ENCODE measurements around the gene PISD.

Gene PISD

DNA sequence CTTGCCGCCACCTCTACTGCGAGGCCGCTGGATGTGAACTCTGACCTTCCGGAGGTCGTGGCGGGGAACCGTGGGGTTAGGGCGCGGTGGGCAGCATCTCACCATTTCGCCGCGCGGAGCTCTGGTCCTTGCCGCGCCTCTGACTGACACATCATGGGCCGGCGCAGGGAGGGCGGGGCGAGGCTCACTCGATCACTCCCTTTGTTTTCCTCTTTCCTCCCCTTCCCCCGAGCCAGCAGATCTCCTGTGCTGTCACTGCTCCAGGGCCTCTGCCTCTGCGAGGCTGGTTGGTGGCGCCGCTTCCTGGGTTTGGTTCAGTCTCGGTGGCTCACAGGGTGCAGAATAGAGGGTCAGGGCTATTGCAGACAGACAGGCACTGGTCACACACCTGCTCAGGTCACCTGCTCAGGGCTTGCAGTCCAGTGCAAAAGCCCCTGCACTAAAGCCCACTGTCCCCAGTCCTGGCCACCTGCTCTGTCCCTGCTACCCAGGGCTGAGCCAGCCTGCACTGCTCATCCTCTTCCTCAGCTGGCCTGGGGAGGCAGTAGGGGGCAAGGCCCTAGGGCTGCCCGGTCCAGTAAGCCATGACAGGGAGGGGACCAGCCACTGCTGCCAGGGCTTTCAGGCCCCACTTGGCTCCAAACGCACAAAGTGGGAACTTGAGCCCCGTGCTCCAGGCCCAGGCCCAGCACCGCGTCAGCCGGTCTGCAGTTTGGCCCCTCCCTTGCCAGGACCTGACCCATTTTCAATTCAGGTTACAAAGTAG, 36.2 kb downstream of the PISD start:
- no peak for DNase-seq (ENCODE audit: low read depth)

DNA sequence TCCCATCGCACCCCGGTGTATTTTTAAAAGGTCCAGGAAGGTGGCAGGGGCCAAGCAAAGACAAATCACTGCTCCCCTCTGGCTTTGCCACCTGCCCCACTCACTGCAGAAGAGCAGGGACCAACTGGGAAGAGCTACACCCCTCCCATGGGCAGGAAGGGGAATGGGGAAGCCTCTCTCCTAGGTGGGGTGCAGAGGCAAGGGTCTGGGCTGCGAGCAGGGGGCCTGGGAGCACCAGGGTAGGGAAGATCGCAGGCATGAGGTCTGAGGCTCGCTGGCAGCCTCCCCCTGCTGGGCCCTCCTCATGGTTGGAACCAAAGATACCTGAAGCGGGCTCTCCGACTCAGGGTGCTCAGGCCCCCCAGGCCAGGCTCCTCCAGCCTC, 36.8 kb downstream of the PISD start:
- no peak for DNase-seq (ENCODE audit: low read depth)

DNA sequence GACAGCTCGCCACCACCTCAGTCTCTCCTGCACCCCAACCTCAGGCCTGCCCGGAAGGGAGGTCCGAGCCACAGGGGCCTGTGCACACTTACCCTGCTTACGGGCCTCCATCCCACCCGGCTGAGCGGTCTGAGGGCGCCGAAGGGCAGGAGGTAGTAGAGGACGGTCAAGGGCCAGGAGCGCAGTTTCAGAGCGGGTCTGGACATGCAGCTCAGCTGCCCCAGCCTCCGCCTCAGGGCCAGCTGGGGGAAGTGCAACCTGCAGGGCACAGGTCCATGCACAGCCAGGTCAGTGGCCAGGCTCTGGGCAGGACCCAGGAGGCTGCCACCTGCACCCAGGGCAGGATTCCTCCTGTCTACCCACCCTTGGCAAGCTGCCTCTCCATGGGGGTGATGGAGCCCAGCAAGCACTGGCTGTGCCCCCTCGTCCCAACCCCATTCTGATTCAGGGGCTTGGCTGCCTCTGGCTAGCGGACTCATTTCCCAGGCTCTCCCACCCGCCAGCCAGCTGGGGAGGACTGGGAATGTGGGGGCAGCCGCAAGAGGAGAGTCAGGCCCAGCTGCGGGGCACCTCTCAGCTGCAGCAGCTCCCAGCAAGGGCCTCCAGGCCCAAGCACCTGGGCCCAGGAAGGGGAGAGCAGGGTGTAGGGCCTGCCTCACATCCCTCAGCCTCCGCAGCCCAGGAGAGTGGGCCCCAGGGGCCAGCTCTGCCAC, 38.3 kb downstream of the PISD start:
- DNase-seq (ENCODE audit: low read depth): no peak

DNA sequence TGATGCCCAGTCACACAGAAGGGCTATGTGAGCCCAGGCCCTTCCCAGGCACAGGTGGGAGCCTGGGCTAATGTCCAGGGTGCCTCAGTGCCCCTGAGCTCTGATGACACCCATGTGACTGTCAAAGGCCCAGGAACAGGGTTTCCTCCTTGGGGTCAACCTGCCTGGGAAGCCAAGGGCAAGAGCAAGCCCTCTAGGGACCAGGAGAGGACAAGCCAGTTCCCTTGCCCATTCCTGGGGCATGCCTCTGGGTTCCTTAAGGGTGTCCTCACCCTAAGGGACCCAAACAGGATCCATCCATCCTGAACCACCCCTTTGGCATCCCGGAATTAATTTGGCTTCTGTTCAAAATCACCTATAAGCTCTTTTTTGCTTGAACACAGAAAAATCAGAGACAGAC, 39.0 kb downstream of the PISD start:
- DNase-seq (ENCODE audit: low read depth): no peak

DNA sequence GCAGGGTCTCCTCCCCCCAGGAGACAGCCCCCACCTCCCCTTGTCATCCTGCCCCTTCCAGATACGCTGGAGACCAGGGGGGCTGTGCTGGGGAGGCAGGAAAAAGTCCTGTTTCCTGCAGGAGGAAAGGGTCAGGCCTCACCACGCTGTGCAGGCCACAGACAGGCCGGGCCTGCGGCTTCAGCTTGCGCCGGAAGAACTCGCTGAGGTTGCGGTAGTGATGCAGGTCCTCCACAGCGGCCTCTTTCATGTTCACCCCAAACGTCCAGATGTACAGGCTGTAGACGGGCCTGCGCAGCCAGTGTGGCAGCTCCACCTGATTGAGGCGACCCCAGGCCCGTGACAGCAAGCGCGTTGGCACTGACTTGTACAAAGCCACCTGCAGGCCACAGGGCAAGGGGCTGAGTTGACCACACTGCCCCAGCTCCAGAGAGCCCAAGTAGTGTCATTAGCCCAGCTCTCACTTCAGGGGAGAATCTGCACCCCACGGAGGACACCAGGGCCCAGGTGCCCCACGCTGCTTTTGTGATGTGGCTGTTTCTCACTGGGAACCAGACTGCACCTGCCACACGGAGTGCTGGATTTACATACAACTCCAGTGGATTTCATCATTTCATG, 40.4 kb downstream of the PISD start:
- no peak for DNase-seq (ENCODE audit: low read depth)

DNA sequence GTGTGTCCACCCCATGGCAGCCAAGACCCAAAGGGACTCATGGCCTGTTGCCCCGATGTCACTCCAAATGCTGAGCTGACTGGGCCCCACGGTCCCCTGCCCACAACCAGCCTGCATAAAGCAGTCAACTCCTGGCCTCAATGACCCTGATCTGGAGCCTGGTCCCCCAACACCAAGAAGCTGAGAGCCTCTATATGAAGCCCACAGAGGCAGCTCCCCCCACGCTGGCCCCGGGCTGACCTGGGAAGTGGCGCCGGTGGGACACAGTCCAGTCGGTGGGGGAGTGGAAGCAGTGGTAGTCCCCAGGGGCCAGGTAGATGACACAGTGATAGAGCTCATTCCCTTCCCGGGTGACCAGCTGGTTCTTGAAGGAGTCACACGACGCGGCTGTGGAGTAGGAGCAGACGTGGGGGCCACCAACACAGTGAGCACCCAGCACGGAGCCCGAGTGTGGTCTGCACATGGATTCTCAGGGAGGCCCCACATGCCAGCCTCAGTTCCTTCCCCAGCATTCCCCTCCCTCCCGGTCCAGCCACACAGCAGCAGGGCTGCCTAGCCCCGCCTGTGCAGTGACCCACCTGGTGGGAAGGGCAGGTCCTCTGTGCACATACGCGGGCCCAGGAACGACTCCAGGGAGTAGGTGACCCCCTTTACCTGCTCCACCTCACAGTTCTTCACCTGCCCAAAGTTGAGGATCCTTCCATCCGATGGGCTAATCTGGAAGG, 41.1 kb downstream of the PISD start:
- DNase-seq (ENCODE audit: low read depth): no peak

DNA sequence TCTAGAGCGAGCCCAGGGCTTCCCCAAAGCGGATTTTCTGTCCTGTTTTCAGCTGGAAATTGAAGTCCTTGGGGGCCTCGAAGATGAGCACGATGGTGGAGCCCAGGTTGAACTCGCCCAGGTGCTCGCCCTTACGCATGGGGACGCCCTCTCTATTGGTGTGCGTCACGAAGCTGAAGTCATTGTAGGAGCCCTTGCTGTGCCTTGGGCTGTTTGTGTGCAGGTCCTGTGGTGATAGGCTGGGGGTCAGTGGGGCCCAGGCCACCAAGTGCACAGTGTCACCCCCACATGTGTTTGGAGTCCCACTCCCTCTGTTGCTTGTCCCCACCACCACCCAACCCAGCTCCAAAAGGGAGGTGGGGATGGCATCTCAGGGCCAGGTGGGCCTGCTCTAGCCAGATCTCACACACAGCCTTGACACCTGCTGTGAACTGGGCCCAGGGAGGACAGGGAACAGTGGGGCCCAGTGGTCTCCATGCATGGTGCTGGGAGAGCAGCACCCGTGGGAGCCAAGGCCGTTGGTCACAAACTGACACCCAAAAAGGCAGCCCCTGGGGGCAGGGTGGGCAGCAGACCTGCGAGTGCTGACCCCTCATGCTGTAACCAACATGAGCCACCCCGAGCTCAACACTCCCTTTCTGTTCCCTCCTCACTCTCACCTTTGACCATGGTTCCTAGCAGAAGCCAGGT, 42.3 kb downstream of the PISD start:
- no peak for DNase-seq (ENCODE audit: low read depth)

DNA sequence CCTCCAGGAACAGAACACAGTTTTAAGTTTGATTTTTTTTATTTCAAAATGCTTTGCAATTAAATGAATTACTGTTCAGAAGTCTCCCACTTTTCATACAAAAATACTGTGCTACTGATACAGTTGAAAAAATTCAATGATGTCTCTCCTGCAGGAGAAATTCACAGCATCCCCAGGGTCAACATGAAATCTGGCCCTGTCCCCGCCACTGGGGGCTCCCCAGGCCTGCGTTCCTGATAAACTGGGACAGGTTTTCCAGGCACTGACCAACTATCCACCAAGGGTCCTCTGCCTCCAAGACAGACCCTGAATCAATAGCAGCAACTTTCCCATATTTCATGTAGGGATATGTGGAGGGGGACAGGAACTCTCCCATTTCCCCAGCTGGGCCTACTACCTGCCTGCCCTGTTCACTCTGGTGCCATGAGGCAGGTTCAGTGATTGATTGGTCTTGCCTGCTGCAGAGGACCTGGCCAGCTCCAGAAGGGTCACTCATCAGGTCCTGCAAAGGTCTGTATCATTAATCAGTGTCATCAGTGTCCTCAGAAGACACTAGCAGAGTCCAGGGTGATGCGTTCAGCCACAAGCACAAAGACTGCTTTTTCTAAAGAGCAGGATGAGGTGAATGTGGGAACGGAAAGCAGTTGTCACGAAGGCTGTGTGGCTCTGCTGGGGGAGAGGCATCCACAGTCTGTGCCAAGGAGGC, 43.4 kb downstream of the PISD start:
- no peak for DNase-seq (ENCODE audit: low read depth)

DNA sequence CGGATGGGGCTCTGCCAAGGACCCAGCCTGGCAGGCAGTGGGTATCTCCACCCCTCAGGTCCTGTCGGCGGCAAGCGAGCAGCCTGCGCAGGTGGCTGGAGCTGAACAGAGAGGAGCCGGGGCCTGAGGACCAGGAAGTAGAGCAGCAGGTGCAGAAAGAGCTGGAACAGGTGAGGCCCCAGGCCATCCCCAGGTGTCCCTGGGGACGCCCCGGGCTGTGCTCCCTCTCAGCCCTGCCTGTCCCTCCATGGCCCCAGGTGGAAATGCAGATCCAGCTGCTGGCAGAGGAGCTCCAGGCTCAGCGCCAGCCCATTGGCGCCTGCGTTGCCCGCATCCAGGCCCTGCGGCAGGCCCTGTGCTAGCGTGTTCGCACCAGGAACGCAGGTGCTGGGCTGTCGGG, 44.0 kb downstream of the PISD start:
- no peak for DNase-seq (ENCODE audit: low read depth)

DNA sequence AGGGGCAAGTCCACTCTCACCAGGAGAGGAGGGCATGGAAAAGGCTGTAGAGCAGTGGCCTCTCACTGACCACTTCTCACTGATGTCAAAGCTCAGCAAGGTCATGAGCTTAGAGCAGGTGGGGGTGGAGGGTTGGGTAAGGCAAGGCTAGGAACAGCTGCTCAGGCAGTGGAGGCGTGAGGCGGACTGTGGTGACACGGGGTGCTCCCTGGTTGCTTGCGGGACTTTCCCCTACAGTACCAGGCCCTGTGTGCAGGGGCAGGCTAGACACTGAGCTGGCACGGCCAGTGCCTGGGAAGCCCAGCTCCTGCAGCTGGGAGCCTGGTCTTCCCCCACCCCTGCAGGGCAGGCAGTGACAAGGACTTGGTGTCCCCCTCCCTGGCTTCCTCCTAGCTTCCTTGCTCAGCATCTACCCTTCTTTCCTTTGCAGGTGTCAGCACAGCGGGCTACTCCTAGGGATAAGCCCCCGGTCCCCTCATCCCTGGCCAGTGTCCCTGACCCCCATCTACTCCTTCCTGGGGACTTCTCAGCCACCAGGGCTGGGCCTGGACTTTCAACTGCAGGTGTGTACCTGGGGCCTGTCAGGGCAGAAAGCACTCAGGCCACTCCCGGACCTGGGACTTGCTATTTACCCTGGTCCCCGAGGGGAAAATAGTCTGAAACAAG, 45.6 kb downstream of the PISD start:
- peak; percentile 22 for DNase-seq (ENCODE audit: low read depth)

DNA sequence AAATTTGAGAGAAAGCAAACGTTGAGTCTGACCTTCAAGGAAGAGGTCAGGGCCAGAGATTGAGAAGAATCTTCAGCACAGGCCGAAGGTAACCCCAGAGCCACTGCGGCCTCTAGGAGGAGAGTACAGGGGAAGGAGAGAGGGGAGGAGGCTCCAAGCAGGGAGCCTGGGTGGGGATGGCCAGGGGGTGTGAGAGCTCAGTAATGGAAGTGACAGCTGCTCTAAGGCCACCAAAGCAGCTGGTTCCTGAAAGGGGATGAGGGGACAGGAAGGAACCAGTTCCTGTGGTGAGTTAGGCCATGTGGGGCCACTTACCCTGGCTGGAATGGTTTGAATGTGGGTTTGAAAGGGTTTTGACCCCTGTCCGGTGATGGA, 46.1 kb downstream of the PISD start:
- no peak for DNase-seq (ENCODE audit: low read depth)

DNA sequence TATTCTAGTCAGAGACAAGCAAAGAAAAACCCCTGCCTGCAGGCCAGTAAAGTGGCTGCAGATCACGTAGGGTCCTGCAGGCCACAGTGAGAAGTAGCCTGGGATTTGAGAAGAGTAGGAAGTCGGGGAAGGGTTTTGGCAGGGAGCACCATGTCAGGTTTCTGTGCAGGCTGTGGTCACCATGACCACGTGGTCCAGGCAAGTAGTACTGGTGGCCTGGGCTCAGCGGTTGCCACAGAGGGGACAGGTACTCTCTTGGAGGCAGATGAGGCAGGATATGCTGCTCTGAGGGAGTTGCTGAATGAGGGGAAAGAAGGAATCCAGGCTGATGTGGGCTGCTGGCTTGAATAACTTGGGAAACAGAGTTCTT, 46.5 kb downstream of the PISD start:
- DNase-seq (ENCODE audit: low read depth): no peak

DNA sequence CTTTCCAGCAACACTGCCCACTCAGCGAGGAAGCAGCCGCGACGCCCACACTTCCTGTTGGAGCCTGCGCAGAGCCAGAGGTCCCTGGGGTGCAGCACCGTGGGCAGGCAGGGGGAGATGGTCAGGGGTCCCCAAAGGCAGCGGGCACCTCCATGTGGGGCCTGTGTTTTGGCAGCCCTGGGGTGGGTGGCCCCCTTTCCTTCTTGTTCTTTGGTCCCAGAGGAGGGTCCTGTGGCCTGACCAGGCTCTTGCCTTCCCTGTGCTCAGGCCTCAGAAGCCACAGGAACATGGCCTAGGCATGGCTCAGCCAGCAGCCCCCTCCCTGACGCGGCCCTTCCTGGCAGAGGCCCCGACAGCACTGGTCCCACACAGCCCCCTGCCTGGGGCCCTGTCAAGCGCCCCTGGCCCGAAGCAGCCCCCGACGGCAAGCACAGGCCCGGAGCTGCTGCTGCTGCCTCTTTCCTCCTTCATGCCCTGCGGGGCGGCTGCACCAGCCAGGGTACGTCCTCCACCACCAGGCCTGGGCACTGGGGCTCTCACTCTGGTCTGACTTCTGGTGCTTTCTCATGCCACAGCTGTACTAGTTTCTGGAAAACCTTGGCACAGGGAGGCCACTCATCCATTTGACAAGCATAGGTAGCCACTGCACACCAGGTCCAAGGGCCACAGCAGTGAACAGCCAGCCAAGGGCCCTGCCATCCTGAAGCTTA, 47.1 kb downstream of the PISD start:
- no peak for DNase-seq (ENCODE audit: low read depth)

DNA sequence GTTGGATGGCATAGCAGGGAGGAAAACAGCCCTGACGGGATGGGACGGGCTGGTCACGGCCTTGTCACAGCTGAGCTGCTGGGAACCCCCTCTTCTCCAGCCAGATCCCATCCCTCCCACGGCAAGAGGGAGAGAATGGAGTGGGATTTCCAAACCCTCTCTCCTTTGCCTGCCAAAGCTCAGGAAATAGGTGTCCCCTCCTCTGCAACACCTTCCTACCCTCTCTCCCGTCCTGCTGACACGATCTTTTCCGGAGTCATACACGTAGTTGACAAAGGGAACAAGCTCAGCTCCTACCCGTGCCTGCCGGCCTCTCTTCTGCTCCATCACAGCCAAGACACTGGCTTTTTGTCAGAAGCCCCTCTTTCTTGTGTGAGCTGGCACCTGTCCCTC, 48.1 kb downstream of the PISD start:
- no peak for DNase-seq (ENCODE audit: low read depth)

DNA sequence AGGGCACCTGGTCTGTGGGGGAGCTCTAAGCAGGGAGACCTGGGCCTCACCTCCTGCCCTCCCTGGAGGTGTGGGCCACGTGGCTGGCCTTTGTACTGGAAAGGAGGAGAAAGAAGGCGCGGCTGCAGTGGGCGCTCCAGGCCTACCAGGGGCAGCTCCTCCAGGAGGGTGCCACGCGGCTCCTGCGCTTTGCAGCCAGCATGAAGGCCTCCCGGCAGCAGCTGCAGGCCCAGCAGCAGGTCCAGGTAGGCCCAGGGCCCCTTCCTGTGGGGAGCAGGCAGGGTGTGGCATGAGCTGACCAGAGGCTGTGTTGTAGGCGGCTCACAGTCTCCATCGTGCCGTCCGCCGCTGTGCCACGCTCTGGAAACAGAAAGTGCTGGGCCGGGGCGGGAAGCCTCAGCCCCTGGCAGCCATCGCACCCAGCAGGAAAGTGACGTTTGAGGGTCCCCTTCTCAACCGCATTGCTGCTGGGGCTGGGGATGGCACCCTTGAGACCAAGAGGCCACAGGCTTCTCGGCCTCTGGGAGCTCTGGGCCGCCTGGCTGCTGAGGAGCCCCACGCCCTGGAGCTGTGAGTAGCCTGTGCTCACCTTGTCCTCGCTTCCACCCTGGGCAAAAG, 48.6 kb downstream of the PISD start:
- no peak for DNase-seq (ENCODE audit: low read depth)

DNA sequence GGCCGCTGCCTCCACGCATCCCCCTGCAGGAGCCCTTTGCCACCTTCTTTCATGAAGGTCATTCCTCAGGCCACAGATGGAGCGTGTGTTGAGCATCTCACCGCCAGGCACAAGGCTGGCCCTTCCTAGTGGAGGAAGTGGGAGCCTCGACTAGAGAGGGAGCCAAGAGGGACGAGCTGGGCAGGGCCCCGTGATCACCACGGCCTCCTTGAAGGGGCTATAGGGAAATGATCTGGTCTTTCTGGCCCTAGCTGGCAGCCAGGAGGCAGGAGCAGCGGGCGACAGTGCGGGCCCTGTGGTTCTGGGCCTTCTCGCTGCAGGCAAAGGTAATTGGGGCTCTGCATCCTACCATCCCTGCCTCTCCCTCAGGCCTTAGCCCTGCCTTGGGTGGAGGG, 49.1 kb downstream of the PISD start:
- DNase-seq (ENCODE audit: low read depth): no peak

DNA sequence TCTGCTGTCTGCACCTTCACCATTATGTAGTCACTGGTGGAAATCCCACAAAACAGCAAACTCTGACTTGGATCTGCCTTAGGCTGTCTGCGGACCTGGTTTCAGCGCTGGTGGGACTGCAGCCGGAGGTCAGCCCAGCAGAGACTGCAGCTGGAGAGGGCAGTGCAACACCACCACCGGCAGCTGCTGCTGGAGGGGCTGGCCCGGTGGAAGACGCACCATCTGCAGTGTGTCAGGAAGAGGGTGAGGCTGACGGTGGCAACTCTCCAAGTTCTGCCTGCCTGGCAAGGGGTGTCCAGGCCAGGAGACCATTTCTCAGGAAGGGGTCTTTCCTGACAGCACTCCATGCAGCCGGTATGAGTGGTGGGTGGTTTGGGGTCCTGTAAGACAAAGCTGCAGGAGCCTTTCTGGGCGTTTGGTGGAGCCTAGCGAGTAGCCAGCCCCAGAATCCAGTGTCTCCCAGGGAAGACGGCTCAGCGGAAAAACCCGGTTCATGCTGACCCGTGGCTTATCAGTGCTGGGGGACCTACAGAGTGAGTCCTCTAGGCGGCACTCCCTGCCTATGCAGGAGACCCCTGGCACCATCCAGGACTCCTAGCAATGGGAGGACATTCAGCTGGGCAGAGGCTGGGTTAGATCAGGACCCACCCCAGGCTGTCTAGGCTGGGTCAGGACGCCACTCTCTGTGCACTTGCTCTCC, 50.8 kb downstream of the PISD start:
- no peak for DNase-seq (ENCODE audit: low read depth)

DNA sequence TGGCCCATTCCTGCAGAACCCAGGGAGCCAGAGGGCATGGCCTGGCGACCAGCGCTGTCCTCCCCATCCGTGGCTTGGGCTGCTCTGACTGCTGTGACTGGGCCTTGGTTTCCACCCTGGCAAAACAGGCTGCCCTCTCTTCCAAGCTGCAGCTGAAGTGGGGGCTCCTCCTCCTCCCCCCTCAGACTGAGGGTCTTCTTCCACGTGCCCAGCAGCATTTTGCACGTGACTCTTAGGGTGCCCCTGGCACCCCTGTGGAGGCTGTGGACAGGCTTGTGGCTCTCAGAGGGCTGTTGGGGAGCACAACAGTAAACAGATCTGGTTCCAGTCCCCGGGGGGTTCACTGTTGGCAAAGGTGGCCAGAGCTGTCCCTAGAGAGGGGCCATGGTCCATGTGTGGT, 51.4 kb downstream of the PISD start:
- no peak for DNase-seq (ENCODE audit: low read depth)

DNA sequence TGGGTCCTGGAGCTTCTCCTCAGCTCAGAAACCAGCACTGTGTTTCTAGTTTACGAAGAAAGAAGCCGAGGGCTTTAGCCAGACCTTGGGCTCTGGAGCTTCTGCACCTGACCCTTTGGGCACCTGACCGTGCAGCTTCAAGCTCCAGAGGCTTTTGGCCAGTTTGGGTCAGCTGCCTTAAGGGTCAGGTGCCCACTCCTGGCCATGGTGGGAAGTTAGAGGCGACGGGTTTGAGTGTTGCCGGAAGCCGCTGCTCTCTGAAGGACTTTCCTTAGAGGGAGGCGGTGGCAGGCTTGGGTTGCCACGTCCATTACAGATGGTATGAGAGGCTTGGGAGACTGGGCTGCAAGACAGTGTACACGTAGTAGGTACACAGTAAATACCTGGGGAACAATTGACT, 52.3 kb downstream of the PISD start:
- no peak for DNase-seq (ENCODE audit: low read depth)
